ENCODE measurements around the gene PAM16.

The PAM16 gene

DNA sequence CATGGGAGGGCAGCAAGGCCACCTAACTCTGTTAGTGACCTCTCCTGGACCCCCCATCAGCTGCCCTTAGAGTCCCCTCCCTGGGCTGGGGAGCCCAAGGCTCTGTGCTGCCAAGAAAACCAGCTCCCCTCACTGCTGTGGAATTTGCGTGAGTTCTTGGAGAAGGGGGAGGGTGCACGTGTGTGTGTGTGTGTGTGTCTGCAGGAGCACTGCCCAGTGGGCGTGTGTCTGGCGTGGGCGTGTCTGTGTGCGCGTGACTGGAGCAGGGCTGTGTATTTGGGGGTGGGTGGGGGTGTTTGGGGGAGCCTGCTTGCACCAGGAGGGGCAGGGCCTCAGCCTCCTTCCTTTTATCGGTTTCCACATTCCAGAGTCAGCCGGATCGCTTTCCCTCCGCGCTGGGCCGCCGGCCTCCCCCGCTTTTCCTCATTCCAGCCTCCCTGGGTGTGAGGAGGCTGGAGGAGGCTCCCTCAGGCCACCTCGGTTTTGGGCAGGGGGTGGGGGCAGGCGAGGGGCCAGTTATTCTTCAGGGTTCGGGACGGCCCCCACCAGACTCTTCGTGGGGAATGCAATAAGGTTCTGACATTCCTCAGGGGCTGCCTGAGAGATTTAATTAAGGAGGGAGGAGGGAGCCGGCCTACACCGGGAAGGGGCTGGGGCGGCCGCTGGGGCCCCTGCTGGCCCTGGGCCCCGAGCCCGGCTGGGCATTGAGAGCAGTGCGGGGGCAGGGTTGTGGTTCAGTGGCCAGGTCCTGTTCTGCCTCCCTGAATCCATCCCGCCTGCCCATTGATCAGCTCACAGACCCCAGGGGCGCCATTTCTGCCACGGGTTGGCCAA, 23.0 kb upstream of the PAM16 start (continued):
- TF ChIP-seq ZNF37A (tag by site-specific recombination; IDR thresholded peaks at IDR 0.05) (no peak), ZXDB (tag by site-specific recombination; IDR thresholded peaks at IDR 0.05) (no peak), ZFP37 (tag by site-specific recombination; IDR thresholded peaks at IDR 0.05) (no peak), ZNF354C (tag by site-specific recombination; IDR thresholded peaks at IDR 0.05; ENCODE audit: borderline replicate concordance, low read depth) (no peak), ZNF19 (tag by site-specific recombination; IDR thresholded peaks at IDR 0.05; ENCODE audit: low read depth) (no peak), ZNF174 (tag by site-specific recombination; IDR thresholded peaks at IDR 0.05) (no peak), ZIC2 (tag by site-specific recombination; IDR thresholded peaks at IDR 0.05) (peak; percentile 3; the same call in 1 of the 2 replicates), ZNF768 (tag by site-specific recombination; IDR thresholded peaks at IDR 0.05) (no peak), ZNF660 (tag by site-specific recombination; IDR thresholded peaks at IDR 0.05) (no peak), ZNF843 (tag by site-specific recombination; IDR thresholded peaks at IDR 0.05) (no peak), ZNF138 (tag by site-specific recombination; IDR thresholded peaks at IDR 0.05; ENCODE audit: borderline replicate concordance) (no peak), ZNF23 (tag by site-specific recombination; IDR thresholded peaks at IDR 0.05; ENCODE audit: borderline replicate concordance) (no peak), ZNF366 (tag by site-specific recombination; conservative IDR thresholded peaks at IDR 0.05) (no peak), ZNF202 (tag by site-specific recombination; IDR thresholded peaks at IDR 0.05; ENCODE audit: borderline replicate concordance) (no peak), ZNF561 (tag by site-specific recombination; IDR thresholded peaks at IDR 0.05; ENCODE audit: borderline replicate concordance) (no peak), ZNF48 (tag by site-specific recombination; IDR thresholded peaks at IDR 0.05) (no peak), GLIS2 (tag by site-specific recombination; IDR thresholded peaks at IDR 0.05) (no peak; the same call in 1 of the 2 replicates), ZNF311 (tag by site-specific recombination; IDR thresholded peaks at IDR 0.05; ENCODE audit: borderline replicate concordance) (no peak), ZNF132 (tag by site-specific recombination; IDR thresholded peaks at IDR 0.05; ENCODE audit: borderline replicate concordance) (no peak), ZNF623 (tag by site-specific recombination; IDR thresholded peaks at IDR 0.05) (no peak)
- TF ChIP-seq, protein P1, sequence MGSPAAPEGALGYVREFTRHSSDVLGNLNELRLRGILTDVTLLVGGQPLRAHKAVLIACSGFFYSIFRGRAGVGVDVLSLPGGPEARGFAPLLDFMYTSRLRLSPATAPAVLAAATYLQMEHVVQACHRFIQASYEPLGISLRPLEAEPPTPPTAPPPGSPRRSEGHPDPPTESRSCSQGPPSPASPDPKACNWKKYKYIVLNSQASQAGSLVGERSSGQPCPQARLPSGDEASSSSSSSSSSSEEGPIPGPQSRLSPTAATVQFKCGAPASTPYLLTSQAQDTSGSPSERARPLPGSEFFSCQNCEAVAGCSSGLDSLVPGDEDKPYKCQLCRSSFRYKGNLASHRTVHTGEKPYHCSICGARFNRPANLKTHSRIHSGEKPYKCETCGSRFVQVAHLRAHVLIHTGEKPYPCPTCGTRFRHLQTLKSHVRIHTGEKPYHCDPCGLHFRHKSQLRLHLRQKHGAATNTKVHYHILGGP (tag by site-specific recombination; IDR thresholded peaks at IDR 0.05): no peak
- TF ChIP-seq, protein P2, sequence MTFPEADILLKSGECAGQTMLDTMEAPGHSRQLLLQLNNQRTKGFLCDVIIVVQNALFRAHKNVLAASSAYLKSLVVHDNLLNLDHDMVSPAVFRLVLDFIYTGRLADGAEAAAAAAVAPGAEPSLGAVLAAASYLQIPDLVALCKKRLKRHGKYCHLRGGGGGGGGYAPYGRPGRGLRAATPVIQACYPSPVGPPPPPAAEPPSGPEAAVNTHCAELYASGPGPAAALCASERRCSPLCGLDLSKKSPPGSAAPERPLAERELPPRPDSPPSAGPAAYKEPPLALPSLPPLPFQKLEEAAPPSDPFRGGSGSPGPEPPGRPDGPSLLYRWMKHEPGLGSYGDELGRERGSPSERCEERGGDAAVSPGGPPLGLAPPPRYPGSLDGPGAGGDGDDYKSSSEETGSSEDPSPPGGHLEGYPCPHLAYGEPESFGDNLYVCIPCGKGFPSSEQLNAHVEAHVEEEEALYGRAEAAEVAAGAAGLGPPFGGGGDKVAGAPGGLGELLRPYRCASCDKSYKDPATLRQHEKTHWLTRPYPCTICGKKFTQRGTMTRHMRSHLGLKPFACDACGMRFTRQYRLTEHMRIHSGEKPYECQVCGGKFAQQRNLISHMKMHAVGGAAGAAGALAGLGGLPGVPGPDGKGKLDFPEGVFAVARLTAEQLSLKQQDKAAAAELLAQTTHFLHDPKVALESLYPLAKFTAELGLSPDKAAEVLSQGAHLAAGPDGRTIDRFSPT (tag by site-specific recombination; IDR thresholded peaks at IDR 0.05): no peak; the same call in 1 of the 2 replicates
- TF ChIP-seq, protein P3, sequence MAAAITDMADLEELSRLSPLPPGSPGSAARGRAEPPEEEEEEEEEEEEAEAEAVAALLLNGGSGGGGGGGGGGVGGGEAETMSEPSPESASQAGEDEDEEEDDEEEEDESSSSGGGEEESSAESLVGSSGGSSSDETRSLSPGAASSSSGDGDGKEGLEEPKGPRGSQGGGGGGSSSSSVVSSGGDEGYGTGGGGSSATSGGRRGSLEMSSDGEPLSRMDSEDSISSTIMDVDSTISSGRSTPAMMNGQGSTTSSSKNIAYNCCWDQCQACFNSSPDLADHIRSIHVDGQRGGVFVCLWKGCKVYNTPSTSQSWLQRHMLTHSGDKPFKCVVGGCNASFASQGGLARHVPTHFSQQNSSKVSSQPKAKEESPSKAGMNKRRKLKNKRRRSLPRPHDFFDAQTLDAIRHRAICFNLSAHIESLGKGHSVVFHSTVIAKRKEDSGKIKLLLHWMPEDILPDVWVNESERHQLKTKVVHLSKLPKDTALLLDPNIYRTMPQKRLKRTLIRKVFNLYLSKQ (tag by site-specific recombination; IDR thresholded peaks at IDR 0.05; ENCODE audit: borderline replicate concordance): no peak
- TF ChIP-seq, protein P4, sequence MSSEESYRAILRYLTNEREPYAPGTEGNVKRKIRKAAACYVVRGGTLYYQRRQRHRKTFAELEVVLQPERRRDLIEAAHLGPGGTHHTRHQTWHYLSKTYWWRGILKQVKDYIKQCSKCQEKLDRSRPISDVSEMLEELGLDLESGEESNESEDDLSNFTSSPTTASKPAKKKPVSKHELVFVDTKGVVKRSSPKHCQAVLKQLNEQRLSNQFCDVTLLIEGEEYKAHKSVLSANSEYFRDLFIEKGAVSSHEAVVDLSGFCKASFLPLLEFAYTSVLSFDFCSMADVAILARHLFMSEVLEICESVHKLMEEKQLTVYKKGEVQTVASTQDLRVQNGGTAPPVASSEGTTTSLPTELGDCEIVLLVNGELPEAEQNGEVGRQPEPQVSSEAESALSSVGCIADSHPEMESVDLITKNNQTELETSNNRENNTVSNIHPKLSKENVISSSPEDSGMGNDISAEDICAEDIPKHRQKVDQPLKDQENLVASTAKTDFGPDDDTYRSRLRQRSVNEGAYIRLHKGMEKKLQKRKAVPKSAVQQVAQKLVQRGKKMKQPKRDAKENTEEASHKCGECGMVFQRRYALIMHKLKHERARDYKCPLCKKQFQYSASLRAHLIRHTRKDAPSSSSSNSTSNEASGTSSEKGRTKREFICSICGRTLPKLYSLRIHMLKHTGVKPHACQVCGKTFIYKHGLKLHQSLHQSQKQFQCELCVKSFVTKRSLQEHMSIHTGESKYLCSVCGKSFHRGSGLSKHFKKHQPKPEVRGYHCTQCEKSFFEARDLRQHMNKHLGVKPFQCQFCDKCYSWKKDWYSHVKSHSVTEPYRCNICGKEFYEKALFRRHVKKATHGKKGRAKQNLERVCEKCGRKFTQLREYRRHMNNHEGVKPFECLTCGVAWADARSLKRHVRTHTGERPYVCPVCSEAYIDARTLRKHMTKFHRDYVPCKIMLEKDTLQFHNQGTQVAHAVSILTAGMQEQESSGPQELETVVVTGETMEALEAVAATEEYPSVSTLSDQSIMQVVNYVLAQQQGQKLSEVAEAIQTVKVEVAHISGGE (tag by site-specific recombination; conservative IDR thresholded peaks at IDR 0.05; ENCODE audit: low read depth): no peak
- TF ChIP-seq, protein P5, sequence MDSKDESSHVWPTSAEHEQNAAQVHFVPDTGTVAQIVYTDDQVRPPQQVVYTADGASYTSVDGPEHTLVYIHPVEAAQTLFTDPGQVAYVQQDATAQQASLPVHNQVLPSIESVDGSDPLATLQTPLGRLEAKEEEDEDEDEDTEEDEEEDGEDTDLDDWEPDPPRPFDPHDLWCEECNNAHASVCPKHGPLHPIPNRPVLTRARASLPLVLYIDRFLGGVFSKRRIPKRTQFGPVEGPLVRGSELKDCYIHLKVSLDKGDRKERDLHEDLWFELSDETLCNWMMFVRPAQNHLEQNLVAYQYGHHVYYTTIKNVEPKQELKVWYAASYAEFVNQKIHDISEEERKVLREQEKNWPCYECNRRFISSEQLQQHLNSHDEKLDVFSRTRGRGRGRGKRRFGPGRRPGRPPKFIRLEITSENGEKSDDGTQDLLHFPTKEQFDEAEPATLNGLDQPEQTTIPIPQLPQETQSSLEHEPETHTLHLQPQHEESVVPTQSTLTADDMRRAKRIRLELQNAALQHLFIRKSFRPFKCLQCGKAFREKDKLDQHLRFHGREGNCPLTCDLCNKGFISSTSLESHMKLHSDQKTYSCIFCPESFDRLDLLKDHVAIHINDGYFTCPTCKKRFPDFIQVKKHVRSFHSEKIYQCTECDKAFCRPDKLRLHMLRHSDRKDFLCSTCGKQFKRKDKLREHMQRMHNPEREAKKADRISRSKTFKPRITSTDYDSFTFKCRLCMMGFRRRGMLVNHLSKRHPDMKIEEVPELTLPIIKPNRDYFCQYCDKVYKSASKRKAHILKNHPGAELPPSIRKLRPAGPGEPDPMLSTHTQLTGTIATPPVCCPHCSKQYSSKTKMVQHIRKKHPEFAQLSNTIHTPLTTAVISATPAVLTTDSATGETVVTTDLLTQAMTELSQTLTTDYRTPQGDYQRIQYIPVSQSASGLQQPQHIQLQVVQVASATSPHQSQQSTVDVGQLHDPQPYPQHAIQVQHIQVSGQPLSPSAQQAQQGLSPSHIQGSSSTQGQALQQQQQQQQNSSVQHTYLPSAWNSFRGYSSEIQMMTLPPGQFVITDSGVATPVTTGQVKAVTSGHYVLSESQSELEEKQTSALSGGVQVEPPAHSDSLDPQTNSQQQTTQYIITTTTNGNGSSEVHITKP (tag by site-specific recombination; IDR thresholded peaks at IDR 0.05): peak; percentile 52; the same call in 1 of the 2 replicates
- TF ChIP-seq, protein P6, sequence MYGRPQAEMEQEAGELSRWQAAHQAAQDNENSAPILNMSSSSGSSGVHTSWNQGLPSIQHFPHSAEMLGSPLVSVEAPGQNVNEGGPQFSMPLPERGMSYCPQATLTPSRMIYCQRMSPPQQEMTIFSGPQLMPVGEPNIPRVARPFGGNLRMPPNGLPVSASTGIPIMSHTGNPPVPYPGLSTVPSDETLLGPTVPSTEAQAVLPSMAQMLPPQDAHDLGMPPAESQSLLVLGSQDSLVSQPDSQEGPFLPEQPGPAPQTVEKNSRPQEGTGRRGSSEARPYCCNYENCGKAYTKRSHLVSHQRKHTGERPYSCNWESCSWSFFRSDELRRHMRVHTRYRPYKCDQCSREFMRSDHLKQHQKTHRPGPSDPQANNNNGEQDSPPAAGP (tag by site-specific recombination; IDR thresholded peaks at IDR 0.05): no peak; the same call in 1 of the 2 replicates
